ENCODE measurements around the gene NOTCH2NLA.
"Not testable (repeated sequence)": the region's sequence is repeated elsewhere in the genome, so short reads cannot be mapped to it uniquely, and the experiment has no call there.

The NOTCH2NLA gene

GRCh38 chr1:146167273-146167672 is 61.5 kb downstream of the NOTCH2NLA start:
- not testable (repeated sequence) for DNase-seq (ENCODE audit: low read depth in 2 of 2)

DNA sequence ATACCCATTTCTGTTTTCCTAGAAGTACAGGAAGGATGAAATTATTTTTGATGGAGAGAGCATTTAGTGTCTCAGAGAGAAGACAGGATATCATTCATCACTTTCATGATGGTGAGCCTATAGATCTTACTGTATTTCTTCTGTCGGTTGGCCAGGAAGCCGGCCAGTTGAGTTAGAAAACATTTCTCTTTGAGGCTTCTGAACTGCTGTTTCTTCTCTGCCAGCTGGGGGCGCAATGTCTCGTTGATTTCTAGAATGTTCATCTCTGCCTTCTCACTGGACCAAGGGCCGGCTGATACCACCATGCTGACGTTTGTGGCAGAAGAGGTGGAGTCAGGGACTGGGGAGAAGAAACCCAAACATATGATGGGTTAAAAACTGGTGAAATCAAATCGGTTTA is 84.4 kb downstream of the NOTCH2NLA start, which contains the start of gene NBPF10:
TSS of gene NBPF10 (minus strand) at position 340 of the 400 bp plus-strand sequence. CDS start at position 305, 35 bp downstream.
- DNase-seq (ENCODE audit: low read depth in 2 of 2), result not testable (repeated sequence)

All from activated CD4-positive, alpha-beta T cell treated with anti-CD3 and anti-CD28 coated beads for 24 hours (primary cell).